Fibroblast of mammary gland (primary cell): Measurements from ENCODE around the gene PNPLA2.
A peak's percentile ranks its signal among the peaks of the same experiment; 100 is the strongest.

Source experiments
- DNase-seq: peaks from one replicate; pipeline ENCODE4 v3.0.0-alpha.2; 2010; ENCODE audit warnings: low read depth
- H3K4me3 ChIP-seq: 2 replicates; pipeline ENCODE4 v1.5.1; 2011; ENCODE audit warnings: low read depth, mild to moderate bottlenecking, low read length, moderate library complexity; ENCODE audit not compliant: control insufficient read depth
- CTCF ChIP-seq: conservative IDR thresholded peaks from 2 replicates; pipeline ENCODE4 v1.5.1; 2011; ENCODE audit warnings: low read depth, low read length, inconsistent platforms; ENCODE audit not compliant: control insufficient read depth, insufficient read depth

Gene PNPLA2

GRCh38 chr11:842370-843002 is 23.8 kb downstream of the PNPLA2 start, which contains the start of the genes POLR2L and TSPAN4:
TSS of gene POLR2L (minus strand) at chr11:842529. CDS start at chr11:842508, 21 bp downstream.
TSS of gene TSPAN4 (plus strand) at chr11:842852. CDS start at chr11:850305, 7,453 bp downstream.
- TF ChIP-seq CTCF, result no peak
- DNase-seq, result peak; percentile 83
- peak within 1 kb of the TSS; percentile 94 for H3K4me3 ChIP-seq

- no peak for DNase-seq
- H3K4me3 ChIP-seq, result peak overlapping the region; percentile 94
- no peak for TF ChIP-seq CTCF
Observed at GRCh38 chr11:843086-843734, 24.5 kb downstream of the PNPLA2 start.

- H3K4me3 ChIP-seq, result peak overlapping the region; percentile 94
- no peak for TF ChIP-seq CTCF
- peak; percentile 94 for DNase-seq
Observed at GRCh38 chr11:843818-844692, 25.3 kb downstream of the PNPLA2 start.

GRCh38 chr11:844693-845644 is 26.3 kb downstream of the PNPLA2 start:
- no peak for TF ChIP-seq CTCF
- peak; percentile 94 for DNase-seq
- H3K4me3 ChIP-seq, result peak overlapping the region; percentile 94

- TF ChIP-seq CTCF, result no peak
- no peak for DNase-seq
- no peak overlapping the region for H3K4me3 ChIP-seq
Observed at GRCh38 chr11:845872-846495, 27.3 kb downstream of the PNPLA2 start.
